Measurements from ENCODE around the gene DLGAP1.
"Not testable (repeated sequence)": the region's sequence is repeated elsewhere in the genome, so short reads cannot be mapped to it uniquely, and the experiment has no call there.

Gene DLGAP1

GRCh38 chr18:4357579-4357978 is 97.5 kb downstream of the DLGAP1 start:
- Mint-ChIP-seq H3K27ac (no peak overlapping the region), H3K27me3 (ENCODE audit: low read depth) (no peaks in the 10 kb centered on the region), H3K36me3 (ENCODE audit: low read depth) (no peaks in the 10 kb centered on the region), H3K9me3 (peaks cover 50% of the 10 kb centered on the region), H3K4me3 (no peak overlapping the region), H3K4me1 (ENCODE audit: low read depth) (no peaks in the 10 kb centered on the region)
- no peak for DNase-seq (ENCODE audit: low spot score)

DNA sequence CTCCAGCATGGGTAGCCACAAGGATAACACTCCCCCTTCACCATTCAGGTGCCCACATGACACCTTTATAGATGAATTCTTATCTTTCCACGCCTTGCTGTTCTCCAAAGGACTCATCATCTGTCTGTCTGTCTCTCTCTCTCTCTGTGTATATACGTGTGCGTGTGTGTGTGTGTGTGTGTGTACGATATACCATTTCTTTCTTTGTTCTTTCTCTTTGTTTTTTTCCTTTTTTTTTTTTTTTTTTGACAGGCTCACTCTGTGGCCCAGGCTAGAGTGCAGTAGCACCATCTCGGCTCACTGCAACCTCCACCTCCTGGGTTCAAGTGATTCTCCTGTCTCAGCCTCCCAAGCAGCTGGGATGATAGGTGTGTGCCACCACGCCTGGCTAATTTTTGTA is 98.2 kb downstream of the DLGAP1 start:
- Mint-ChIP-seq H3K4me1 (ENCODE audit: low read depth) (no peaks in the 10 kb centered on the region), H3K4me3 (no peak overlapping the region), H3K27me3 (ENCODE audit: low read depth) (no peaks in the 10 kb centered on the region), H3K36me3 (ENCODE audit: low read depth) (no peaks in the 10 kb centered on the region), H3K9me3 (peaks cover 43% of the 10 kb centered on the region), H3K27ac (no peak overlapping the region)
- DNase-seq (ENCODE audit: low spot score), result no peak

DNA sequence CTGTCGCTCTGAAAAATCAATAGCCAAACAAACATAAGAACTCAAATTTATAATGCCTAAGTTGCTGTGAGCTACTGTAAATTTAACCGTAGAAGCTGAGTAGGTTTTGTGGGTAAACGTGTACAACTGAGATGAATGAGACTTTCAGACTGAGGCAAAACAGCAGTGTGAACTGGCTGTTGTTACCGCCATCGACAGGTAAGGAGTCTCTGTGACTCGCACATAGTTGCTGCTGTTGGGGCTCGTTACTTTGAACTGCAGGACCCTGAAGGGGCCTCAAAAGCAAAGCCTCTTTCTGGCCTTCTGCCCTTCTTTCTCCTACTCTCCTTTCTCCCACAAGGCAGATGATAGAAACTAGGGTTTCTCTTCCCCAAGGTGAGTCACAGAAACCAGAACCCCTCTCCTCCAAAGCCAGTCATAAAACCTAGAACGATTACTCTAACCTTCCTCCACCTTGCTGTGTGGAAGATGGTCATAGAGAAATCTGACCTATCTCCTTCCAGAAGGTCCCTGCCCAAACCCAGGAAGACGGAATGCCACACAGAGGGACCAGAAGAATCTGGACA is 101.2 kb downstream of the DLGAP1 start:
- Mint-ChIP-seq H3K27me3 (ENCODE audit: low read depth) (no peaks in the 10 kb centered on the region), H3K4me1 (ENCODE audit: low read depth) (no peaks in the 10 kb centered on the region), H3K27ac (no peak overlapping the region), H3K9me3 (peaks cover 22% of the 10 kb centered on the region), H3K4me3 (no peak overlapping the region), H3K36me3 (ENCODE audit: low read depth) (no peaks in the 10 kb centered on the region)
- DNase-seq (ENCODE audit: low spot score), result no peak

DNA sequence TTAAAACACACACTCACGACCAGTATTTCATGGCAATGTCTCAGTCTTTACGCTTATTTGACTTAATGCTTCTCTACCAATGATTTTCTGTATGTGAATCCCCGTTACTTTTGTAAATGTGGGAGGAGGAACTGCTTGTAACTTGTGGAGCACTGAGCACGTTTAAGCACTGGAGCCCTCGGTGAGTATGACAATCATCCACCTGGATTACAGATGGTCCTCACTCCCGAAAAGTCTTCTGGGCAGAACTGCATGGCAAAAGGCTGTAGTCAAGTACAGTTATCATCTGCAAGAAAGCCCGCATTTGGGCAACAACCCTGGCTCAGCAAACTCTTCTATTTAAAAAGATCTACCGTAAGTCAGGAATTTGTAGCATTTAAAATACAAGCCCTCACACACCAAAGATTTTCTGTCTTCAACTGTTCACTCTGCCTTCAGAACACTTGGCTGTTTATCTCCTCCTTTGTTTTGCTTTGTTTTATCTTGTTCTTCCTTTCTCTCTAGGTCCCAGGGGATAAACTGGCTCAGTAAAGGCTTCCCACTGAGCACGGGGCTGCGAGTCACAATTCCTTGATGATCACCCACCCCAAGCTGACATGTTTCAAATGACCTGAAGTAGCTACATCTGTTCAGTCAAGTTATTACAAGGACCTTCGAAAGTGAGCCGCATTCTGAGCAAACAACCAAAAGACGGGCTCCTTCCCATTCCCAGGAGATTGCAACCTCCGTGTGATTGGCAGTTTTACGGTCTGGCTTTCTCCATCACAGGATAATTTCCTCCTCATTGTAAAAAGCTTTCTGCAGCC is 102.2 kb downstream of the DLGAP1 start:
- H3K27me3 Mint-ChIP-seq (ENCODE audit: low read depth), result no peaks in the 10 kb centered on the region
- no peak overlapping the region for H3K4me3 Mint-ChIP-seq
- peaks cover 20% of the 10 kb centered on the region for H3K9me3 Mint-ChIP-seq
- no peaks in the 10 kb centered on the region for H3K4me1 Mint-ChIP-seq (ENCODE audit: low read depth)
- H3K27ac Mint-ChIP-seq, result no peak overlapping the region
- DNase-seq (ENCODE audit: low spot score), result no peak
- H3K36me3 Mint-ChIP-seq (ENCODE audit: low read depth), result no peaks in the 10 kb centered on the region

DNA sequence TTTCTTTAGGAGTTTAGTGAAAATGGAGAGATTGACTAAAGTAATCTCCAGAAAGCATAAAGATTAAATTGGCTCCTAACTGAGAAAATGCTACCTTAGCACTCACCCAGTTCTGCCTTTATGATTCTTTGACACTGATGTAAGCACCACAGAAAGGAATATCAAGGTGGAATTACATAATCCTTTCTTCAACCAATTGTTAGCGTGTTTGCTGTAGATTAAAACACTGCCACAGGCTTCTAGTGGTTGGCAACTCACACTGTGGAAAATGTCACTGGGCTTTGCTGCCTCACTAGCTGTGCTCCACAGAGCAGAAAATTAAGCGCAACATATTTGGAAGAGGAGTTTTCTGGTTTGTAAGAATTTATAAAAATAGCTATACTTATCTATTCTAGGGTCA is 104.1 kb downstream of the DLGAP1 start:
- H3K27me3 Mint-ChIP-seq (ENCODE audit: low read depth), result no peaks in the 10 kb centered on the region
- H3K4me3 Mint-ChIP-seq, result no peak overlapping the region
- no peak for DNase-seq (ENCODE audit: low spot score)
- no peaks in the 10 kb centered on the region for H3K4me1 Mint-ChIP-seq (ENCODE audit: low read depth)
- H3K27ac Mint-ChIP-seq, result no peak overlapping the region
- peaks cover 7% of the 10 kb centered on the region for H3K9me3 Mint-ChIP-seq
- H3K36me3 Mint-ChIP-seq (ENCODE audit: low read depth), result no peaks in the 10 kb centered on the region

GRCh38 chr18:4335386-4335785 is 119.7 kb downstream of the DLGAP1 start:
- H3K27me3 Mint-ChIP-seq (ENCODE audit: low read depth), result no peaks in the 10 kb centered on the region
- H3K27ac Mint-ChIP-seq, result no peak overlapping the region
- DNase-seq (ENCODE audit: low spot score), result no peak
- H3K4me3 Mint-ChIP-seq, result no peak overlapping the region
- no peaks in the 10 kb centered on the region for H3K4me1 Mint-ChIP-seq (ENCODE audit: low read depth)
- H3K9me3 Mint-ChIP-seq, result peaks cover 39% of the 10 kb centered on the region
- H3K36me3 Mint-ChIP-seq (ENCODE audit: low read depth), result no peaks in the 10 kb centered on the region

- Mint-ChIP-seq H3K27me3 (ENCODE audit: low read depth) (no peaks in the 10 kb centered on the region), H3K4me3 (no peak overlapping the region), H3K27ac (no peak overlapping the region), H3K9me3 (peaks cover 42% of the 10 kb centered on the region), H3K4me1 (ENCODE audit: low read depth) (no peaks in the 10 kb centered on the region), H3K36me3 (ENCODE audit: low read depth) (no peaks in the 10 kb centered on the region)
- DNase-seq (ENCODE audit: low spot score), result no peak
These were observed 122.1 kb downstream of the DLGAP1 start for GRCh38 chr18:4333043-4333442.

DNA sequence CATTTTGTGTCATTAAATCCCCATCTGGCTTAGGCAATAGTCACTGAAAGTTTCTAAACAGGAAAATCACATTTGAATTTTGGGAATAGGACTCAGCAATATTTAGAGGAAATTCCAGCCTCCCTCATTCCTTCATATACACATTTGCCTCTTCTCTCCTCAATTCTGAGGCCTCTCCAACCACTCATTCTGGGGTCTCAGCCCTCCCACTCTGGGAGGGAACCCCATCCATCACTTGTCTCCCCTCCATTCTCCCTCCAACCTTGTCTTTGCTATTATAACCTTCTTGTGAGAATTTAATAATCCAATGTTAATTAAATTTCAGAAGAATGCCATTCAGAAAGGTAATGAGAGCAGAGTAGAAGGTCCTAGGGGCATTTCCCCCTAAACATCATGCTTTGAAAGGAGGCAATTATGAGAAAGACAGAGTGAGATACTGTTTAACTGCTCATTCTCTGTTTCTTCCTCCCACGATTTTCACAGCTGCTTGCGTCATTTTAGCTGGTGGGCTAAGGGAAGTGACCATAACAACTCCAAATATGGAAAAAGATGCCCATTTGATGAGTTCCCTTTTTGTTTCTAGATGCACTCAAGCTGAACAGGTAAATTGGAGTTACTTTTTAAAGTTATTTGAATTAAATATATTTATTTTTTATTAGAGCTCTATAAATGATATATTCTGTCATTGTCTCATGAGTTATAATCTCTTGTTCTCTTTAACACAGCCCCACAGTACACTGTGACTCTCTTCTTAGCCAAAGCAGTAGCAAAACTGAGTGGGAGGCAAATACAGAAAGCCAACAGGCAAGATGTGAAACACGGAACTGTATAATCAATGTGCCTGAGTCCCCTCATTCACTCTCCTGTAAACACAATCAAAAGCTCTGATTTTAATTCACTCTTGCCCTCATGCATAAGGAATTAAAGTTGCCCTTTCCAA is 135.1 kb downstream of the DLGAP1 start:
- Mint-ChIP-seq H3K9me3 (peaks cover 16% of the 10 kb centered on the region), H3K27ac (no peak overlapping the region), H3K27me3 (ENCODE audit: low read depth) (no peaks in the 10 kb centered on the region), H3K36me3 (ENCODE audit: low read depth) (no peaks in the 10 kb centered on the region), H3K4me3 (no peak overlapping the region), H3K4me1 (ENCODE audit: low read depth) (no peaks in the 10 kb centered on the region)
- DNase-seq (ENCODE audit: low spot score), result no peak

DNA sequence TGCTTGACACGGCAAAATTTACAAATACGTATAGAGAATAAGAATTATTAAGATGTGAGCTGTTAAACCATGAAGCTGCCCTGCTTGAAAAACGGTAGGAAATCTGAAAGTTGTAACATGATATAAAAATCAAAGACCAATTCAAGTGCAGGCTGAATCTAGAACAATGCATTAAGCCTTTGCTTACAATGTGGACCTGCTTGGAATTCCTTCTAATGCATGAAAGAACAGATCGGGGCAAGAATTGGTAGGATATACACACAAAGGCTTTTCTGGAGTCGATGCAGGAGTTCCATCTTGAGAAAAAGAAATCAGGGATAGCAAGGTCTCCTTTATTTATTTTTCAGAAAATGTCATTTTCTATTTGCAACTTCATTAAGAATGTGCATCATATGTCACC is 136.8 kb downstream of the DLGAP1 start:
- no peak for DNase-seq (ENCODE audit: low spot score)
- no peaks in the 10 kb centered on the region for H3K36me3 Mint-ChIP-seq (ENCODE audit: low read depth)
- H3K4me1 Mint-ChIP-seq (ENCODE audit: low read depth), result no peaks in the 10 kb centered on the region
- no peak overlapping the region for H3K4me3 Mint-ChIP-seq
- no peak overlapping the region for H3K27ac Mint-ChIP-seq
- H3K27me3 Mint-ChIP-seq (ENCODE audit: low read depth), result no peaks in the 10 kb centered on the region
- H3K9me3 Mint-ChIP-seq, result peaks cover 9% of the 10 kb centered on the region

GRCh38 chr18:4311945-4312344 is 143.2 kb downstream of the DLGAP1 start:
- not testable (repeated sequence) for H3K4me3 Mint-ChIP-seq; H3K36me3 Mint-ChIP-seq (ENCODE audit: low read depth); H3K9me3 Mint-ChIP-seq; H3K4me1 Mint-ChIP-seq (ENCODE audit: low read depth); DNase-seq (ENCODE audit: low spot score); H3K27ac Mint-ChIP-seq; H3K27me3 Mint-ChIP-seq (ENCODE audit: low read depth)

DNA sequence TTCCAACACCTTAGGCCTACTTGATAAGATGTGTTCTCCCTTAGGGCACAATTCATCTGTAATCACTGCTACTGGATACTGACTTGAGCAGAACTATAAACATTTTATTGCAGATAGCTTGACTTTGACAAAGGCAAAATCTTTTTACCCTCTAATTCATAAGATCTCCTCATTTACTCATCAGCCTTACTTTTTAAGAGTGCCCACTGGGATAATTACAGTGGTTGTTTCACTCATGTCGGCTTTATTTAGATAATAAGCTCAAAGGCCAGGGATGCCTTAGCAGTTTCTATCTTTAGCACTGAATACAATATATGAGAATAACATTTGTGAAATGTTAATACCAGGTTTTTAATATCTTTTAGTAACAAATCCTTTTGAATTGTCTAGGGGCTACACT is 144.0 kb downstream of the DLGAP1 start:
- Mint-ChIP-seq H3K27ac (no peak overlapping the region), H3K4me3 (no peak overlapping the region), H3K4me1 (ENCODE audit: low read depth) (no peaks in the 10 kb centered on the region), H3K27me3 (ENCODE audit: low read depth) (no peaks in the 10 kb centered on the region), H3K9me3 (peaks cover 4% of the 10 kb centered on the region), H3K36me3 (ENCODE audit: low read depth) (no peaks in the 10 kb centered on the region)
- DNase-seq (ENCODE audit: low spot score), result no peak

DNA sequence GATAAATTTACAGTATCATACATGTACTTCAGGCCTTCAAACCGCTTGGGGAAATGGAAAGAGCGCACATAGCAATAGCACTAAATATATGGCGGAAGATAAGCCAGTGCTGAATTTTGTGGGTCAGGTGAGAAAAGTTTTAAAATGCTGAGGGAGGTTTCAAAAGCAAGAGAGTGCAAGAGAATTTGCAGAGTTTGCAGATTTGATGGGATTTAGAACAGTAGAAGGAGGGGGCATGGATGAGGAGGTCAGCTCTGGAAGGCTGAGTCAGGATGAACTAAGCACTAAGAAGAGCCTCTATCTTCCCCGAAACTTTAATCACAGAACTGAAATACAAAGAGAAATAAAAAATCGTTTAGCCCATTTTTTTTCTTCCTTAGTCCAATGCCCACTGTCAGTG is 145.9 kb downstream of the DLGAP1 start:
- H3K36me3 Mint-ChIP-seq (ENCODE audit: low read depth), result no peaks in the 10 kb centered on the region
- H3K4me1 Mint-ChIP-seq (ENCODE audit: low read depth), result no peaks in the 10 kb centered on the region
- H3K27ac Mint-ChIP-seq, result no peak overlapping the region
- DNase-seq (ENCODE audit: low spot score), result no peak
- H3K4me3 Mint-ChIP-seq, result no peak overlapping the region
- peaks cover 4% of the 10 kb centered on the region for H3K9me3 Mint-ChIP-seq
- no peaks in the 10 kb centered on the region for H3K27me3 Mint-ChIP-seq (ENCODE audit: low read depth)

- H3K4me1 Mint-ChIP-seq (ENCODE audit: low read depth), result no peaks in the 10 kb centered on the region
- DNase-seq (ENCODE audit: low spot score), result no peak
- no peak overlapping the region for H3K4me3 Mint-ChIP-seq
- H3K36me3 Mint-ChIP-seq (ENCODE audit: low read depth), result no peaks in the 10 kb centered on the region
- H3K9me3 Mint-ChIP-seq, result peaks cover 4% of the 10 kb centered on the region
- no peaks in the 10 kb centered on the region for H3K27me3 Mint-ChIP-seq (ENCODE audit: low read depth)
- no peak overlapping the region for H3K27ac Mint-ChIP-seq
These were observed 146.5 kb downstream of the DLGAP1 start for GRCh38 chr18:4308576-4308975.

GRCh38 chr18:4299395-4299794 is 155.7 kb downstream of the DLGAP1 start:
- Mint-ChIP-seq H3K27ac (no peak overlapping the region), H3K36me3 (ENCODE audit: low read depth) (no peaks in the 10 kb centered on the region), H3K4me1 (ENCODE audit: low read depth) (no peaks in the 10 kb centered on the region), H3K27me3 (ENCODE audit: low read depth) (no peaks in the 10 kb centered on the region), H3K4me3 (no peak overlapping the region), H3K9me3 (peaks cover 11% of the 10 kb centered on the region)
- DNase-seq (ENCODE audit: low spot score), result no peak
